Activated CD8-positive, alpha-beta memory T cell treated with anti-CD3 and anti-CD28 coated beads for 36 hours (primary cell): ENCODE data around the gene NFKBIE. TPM values are rescaled to one million over a fixed set of nuclear protein-coding genes. Genes with fewer than 3 reads are reported as not detected.

Experiments used
- CTCF ChIA-PET: fragments of 350-600 bp; sonication (Branson Sonifier 250); formaldehyde crosslinking; loops from one replicate; lab custom pipeline; 2021; ENCODE audit warnings: antibody characterized with exemption; lab: Charles Lee
- POLR2A ChIA-PET: fragments of 350-600 bp; sonication (Branson Sonifier 250); formaldehyde crosslinking; loops from one replicate; lab custom pipeline; 2021; ENCODE audit warnings: antibody characterized with exemption; lab: Charles Lee
- total RNA-seq, 2 experiments: library from RNA; stranded (reverse); gene quantifications; one replicate each; pipeline ENCODE4 v1.2.3, GENCODE V29; 2021

The NFKBIE gene
- total RNA-seq, 2 experiments from 2014 or later = 27.8 to 28.7 TPM

DNA sequence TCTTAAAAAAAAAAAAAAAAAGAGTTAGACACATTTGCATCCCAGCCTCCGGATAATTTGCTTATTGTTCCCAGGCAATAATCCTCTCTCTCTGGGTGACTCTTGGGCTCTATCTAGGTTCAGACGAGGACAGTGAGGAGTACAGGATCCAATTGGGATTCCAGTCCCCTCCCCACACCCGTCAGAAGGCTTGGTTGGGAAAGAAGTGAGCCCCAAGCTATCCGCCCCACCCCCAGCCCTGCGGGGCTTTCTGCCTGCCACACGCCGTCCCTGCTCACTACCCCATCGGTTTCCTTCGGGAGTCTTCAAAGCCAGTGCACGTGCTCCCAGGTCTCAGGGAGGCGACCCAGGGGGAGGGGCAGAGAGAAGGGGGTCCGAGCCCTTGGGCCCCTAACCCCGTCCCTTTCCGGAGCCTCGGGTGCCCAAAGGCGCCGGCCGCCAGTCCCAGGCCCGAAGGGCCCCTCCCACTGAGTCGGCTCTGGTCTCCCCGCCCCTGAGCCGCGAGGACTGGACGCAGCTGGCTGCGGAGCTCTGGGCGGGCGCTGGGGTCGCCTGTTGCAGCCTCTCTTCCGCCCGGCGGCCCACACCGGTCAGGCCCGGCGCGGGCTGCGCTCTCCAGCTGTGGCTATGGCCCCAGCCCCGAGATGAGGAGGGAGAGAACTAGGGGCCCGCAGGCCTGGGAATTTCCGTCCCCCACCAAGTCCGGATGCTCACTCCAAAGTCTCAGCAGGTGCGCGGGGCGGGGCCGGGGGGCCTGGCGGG, 46.1 kb downstream of the NFKBIE start:
- ChIA-PET CTCF (interaction anchor here (0.5 to 0.8 kb wide), 2 partner anchors 24 to 43 kb away, joined by 3 read pairs; no protein-coding TSS in a partner anchor), POLR2A (no interaction called here)

DNA sequence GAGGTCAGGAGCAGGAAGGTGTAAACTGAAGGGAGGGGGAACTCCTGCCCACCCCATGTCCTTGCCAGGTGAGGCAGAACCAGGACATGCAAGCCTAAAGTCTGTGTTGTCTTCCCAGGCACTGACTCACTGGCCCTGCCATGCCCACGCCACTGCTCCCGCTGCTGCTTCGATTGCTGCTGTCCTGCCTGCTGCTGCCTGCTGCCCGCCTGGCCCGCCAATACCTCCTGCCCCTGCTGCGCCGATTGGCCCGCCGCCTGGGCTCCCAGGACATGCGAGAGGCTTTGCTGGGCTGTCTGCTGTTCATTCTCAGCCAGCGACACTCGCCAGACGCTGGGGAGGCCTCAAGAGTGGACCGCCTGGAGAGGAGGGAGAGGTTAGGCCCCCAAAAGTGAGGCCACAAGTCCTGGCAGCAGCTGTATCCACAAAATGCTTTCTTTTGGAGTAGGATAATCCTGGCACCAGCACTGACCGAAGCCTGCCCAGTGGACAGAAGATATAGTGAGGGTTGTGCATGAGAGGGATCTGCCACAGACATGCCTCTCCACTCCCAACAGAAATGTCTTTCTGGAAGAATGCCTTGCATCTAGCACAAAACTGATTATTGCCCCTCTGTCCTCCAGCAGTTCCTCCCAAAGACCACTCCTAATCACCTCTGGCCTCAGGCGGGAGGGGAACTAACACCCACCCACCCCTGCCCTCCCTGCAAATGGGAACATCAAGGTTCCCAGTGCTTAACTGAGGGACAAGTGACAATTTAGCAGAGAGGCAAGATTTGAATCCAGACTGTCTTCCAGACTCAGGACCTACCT, 47.8 kb downstream of the NFKBIE start:
- CTCF ChIA-PET = no interaction called here
- POLR2A ChIA-PET = no interaction called here

DNA sequence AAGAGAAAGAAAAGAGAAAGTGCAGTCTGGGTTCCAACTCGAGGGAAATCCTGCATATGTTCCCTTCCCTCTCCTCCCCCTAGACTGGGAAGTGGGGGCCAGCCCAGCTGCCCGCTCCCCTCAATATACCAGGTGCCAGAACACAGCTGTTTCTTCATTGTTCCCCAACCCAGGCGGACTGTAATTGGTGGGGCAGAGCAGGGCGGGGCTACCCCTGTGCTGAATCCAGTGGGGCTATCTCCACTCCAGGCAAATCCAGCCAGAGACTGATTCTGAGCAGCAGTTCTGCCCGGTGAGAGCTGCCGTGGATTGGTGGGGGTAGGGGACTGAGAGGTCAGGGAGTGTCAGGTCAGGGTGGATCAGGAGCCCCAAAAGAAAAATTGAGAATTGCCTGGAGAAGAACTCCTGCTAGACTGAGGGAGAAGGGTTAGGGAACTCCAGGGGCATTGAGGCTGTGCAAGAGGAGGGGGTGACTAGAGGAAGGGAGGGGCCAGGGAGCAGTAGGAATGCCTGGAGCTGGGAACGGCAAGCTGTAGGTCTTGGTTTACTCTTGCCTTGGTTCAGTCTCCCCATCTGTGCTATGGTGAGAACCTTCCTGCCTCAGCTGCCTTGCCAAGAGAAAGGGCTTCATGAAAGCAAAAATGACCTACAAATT, 48.5 kb downstream of the NFKBIE start, which contains the start of gene MYMX:
Gene MYMX, plus strand, starts transcription at position 250 of the 655 bp plus-strand sequence. CDS start 546 bp downstream, outside the sequence.
- ChIA-PET CTCF (interaction anchor here (0.7 kb wide), 1 partner anchor 545 kb away, joined by 4 read pairs; no protein-coding TSS in a partner anchor), POLR2A (no interaction called here)

DNA sequence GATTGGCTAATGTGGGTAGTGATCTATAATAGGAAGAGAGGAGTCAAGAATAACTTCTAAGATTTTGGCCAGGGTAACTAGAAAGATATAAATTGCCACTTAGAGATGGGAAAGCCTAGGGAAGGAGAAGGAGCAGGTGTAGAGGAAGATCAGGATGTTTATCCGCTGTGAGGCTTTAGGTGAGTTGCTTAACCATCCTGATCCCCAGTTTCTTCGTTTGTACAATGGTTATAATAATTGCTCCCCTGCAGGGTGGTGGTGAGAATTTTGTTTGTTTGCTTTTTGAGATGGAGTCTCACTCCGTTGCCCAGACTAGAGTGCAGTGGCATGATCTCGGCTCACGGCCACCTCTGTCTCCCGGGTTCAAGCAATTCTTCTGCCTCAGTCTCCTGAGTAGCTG, 51.0 kb downstream of the NFKBIE start:
- POLR2A ChIA-PET = interaction anchor here (0.6 kb wide), 1 partner anchor 31 kb away, joined by 7 read pairs; no protein-coding TSS in a partner anchor
- CTCF ChIA-PET = no interaction called here

DNA sequence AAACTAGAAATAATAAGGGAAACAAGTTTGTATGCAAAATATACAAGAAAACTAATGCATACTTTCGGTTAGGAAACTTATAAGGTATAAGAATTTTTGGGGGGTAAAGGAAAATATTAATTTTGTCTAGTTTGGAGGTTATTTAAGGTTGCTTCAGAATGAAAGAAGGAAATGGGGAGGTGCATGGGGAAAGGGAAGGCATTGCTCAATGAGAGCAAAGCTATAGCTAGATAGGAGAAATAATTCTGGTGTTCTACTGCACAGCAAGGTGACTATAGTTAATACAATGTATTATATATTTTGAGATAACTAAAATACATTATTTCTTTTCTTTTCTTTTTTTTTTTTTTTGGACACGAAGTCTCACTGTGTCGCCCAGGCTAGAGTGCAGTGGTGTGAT, 54.1 kb downstream of the NFKBIE start:
- CTCF ChIA-PET = interaction anchor here (0.9 kb wide), 1 partner anchor 39 kb away, joined by 4 read pairs; no protein-coding TSS in a partner anchor
- POLR2A ChIA-PET = no interaction called here

Other genes starting within 250 kb of the NFKBIE start
- 10 to 100 TPM; 53.1 to 54.5 TPM for gene MRPL14, start 138.1 kb downstream of the NFKBIE start, total RNA-seq
- gene TMEM63B, start 138.0 kb downstream of the NFKBIE start, total RNA-seq = 10 to 100 TPM; 16.0 to 17.8 TPM
- gene CAPN11, start 106.7 kb downstream of the NFKBIE start, total RNA-seq = not detected
- gene MYMX, start 48.6 kb downstream of the NFKBIE start, total RNA-seq = not detected
- gene SLC29A1, start 42.0 kb downstream of the NFKBIE start, total RNA-seq = 100 to 1,000 TPM; 116 TPM
- 1,000 to 10,000 TPM; 2,366 to 2,390 TPM for gene HSP90AB1, start 18.4 kb downstream of the NFKBIE start, total RNA-seq
- gene SLC35B2, start 8.0 kb downstream of the NFKBIE start, total RNA-seq = 10 to 100 TPM; 32.5 to 32.6 TPM
- not detected for gene TMEM151B, start 4.9 kb upstream of the NFKBIE start, total RNA-seq
- gene AARS2, start 47.8 kb upstream of the NFKBIE start, total RNA-seq = 10 to 100 TPM; 24.5 to 24.9 TPM
- gene SPATS1, start 77.1 kb upstream of the NFKBIE start, total RNA-seq = not detected
- 10 to 100 TPM; 28.2 to 28.5 TPM for gene CDC5L, start 122.2 kb upstream of the NFKBIE start, total RNA-seq